GM21447 (cell line): ENCODE results near the gene TSPAN1.

Experiments used
- ATAC-seq: cut with Tn5 transposase; IDR thresholded peaks from one replicate; pipeline ENCODE4 v1.9.1; 2021; ENCODE audit not compliant: unreplicated experiment

TSPAN1 gene

DNA sequence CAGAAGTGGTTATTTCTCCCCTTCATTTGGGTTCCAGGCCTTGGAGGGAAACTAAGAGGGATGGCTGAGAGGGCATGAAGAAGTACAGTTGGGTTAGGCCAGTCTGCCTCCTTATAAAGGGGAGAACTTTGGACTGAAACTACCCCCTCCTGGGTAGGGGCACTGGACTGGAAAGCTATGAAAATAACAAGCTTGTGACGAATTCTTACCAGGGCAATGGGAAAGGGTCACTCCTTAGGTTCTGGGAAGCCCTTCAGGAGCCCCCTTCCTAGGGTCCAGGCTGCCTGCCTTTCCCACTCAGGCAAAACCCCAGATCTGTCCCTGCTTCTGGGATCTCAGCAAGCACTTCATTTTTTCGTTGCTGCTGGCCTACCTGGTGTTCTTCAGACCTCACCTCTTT is 11.2 kb downstream of the TSPAN1 start:
- ATAC-seq, result no peak

DNA sequence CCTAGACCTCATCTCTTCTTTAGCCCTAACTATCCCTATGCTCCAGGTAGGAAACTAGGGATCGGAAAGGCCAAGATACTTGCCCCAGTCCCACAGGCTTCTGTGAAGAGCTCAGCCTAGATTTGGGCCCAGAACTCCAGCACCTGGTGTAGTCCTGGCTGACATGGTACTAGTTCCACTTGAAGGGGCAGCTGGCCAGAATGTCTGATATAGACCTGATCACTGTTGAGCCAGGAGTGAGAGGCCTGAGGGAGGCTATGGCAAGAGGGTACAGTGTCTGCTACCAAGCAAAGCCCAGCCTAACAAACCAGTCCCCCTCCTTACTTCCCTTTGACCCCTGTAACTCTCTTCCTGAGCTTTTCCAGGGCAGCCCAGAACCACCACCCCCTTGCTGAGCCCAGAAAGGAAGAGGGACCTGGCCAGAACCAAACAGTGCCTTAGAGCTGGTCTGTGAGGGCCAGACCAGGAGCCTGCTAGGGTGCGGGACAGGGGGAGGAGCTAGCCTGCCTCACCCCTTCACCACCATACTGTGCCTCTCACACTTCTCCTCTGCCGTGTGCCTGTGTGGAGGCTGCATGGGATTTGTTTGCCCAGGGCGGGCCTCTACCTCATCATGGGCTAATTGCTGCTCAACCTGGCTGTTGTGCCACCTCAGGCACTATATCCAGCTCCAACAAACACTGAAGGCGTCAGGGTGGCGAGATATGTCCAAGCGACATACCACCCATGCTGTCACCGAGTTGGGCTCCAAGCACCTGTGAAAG is 12.4 kb downstream of the TSPAN1 start:
- ATAC-seq, result no peak

DNA sequence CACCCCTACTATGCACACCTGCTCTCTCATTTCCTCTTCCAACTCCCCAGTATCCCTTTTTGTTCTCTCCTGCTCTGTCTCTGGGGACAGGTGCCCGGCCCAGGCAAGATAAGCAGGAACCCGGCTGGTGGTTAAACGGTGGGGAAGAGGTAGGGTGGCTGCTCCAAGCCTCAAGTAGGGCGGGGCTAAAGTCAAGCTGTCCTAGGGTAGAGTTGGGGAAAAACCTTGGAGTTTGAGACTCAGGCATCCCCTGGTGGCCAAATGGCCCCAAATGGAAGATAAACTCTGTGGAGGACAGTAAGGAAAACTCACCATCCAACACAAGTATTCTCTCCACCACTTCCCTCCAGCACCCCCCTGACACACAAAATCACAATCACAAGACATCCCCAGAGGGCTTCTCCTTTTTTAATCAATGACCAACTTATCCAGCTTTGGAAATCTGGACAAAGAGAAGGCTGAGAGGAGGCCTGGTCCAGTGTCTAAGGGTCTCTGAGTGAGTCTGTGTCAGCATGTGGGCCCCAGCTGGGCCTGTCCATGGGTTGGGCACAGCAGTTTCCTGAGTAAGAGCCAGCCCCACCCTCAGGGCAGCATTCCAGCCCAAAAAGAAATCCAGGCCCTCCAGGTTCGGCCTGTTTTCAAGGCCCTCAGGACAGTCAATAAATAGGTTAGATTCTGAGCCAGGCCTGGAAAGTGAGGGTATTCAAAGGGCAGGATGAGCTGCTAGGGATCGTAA is 13.6 kb downstream of the TSPAN1 start:
- ATAC-seq, result no peak

DNA sequence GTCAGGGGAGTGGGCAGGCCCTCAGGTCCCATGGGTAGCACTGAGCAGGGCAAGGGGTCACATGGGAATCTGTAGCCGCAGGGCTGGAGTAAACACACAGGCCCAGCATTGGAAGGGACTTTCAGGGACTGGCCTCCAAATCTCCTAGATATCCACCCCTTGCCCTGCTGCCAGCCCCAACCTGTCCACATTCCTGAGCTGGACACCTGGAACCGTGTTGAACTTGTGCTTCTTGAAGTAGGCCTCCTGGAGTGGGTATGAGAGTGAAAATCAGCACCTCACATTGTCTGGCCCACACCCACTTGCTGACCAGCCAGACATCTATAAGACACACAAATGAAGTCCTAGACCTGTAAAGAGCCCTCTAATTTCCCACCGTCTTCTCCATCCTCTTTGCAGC is 15.7 kb downstream of the TSPAN1 start:
- no peak for ATAC-seq

DNA sequence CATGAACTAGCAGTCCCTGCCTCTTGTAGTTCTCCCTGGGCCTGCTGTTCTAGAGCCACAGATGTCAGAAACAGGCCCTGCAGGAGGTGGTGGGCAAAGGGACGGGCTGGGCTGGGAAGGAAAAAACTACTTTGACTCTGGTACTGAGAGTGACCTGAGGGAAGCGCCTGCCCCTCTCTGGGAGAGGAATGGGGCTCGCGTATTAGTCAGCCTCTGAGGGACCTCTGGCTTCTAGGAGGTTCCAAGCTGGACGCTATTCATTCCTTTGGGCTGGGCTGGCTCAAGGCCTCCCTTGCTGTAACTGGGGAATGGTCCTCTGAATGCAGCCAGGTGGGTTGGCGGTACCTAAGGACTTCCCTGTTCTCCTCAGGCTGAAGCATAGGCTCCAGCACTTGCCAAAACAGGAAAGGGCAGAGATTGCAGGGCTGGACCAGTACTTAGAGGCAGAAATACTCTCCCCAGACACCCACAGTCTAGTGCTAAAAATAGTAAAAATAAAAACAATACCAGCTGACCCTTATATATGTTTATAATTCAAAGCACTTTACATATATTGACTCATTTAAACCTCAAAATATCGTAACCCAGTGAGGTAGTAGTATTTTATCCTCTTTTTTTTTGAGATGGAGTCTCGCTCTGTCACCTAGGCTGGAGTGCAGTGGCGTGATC is 16.3 kb downstream of the TSPAN1 start:
- no peak for ATAC-seq

DNA sequence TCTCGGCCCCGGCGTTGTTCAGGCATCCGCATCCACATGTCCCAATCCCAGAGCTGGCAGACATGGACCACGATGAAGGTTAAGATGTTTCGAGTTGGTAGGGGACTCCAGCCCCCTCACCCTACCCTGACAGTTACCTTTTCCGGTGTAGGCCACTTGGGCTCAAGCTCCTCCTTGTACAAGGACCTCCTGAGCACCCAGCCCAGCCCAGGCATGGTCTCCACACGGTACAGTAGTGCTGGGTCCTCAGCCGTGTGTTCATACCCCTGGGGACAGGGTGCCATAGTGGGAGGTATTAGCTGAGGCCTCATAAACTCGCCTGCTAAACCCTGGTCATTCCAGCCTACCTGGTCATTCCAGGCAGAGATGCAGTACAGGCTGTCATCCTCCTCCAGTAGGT is 17.3 kb downstream of the TSPAN1 start:
- no peak for ATAC-seq

DNA sequence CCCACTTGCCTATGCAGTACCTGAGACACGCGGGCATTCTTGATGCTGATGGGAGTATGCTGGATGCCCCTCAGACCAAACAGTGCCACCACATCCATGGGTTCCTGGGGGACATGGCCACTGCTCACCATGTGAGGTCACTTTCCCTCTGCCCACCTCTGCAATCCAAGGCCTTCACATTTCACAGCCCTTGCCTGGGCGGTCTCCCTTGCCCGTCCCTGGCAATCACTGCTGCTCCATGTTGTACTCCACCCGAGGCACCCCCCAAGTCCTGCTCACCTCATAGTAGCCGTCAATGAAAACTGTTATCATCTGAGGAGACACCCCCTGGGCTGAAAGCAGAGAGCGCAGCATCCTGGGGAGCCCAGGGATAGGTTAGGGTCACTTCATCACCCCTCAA is 18.4 kb downstream of the TSPAN1 start:
- no peak for ATAC-seq

DNA sequence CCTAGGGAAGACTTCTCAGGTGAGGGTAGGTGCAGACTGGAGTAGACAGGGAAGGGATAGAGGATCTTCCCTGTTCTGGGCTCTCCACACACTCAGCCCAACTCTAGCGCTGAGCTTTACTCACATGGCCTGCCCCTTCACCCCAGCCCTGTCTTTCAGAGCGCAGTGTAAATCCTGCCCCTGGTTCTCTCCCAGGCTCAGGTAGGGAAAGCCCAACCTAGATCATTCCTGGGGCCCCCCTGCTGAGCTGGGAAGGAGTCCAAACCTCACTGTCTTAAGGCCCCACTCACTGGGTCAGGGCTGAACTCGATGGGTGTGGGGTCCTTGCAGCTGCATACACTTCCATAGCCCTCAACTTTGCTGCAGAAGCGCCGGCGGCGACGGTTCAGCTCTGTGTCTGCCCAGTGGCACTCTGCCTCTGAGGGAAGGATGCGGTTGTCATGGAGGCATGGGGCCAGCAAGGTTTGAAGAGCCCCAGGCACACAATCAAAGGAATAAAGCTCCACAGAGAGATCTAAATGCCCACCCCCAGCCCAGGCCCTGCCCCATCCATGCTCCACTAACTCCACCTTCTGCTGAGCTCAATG is 19.2 kb downstream of the TSPAN1 start:
- ATAC-seq, result no peak

DNA sequence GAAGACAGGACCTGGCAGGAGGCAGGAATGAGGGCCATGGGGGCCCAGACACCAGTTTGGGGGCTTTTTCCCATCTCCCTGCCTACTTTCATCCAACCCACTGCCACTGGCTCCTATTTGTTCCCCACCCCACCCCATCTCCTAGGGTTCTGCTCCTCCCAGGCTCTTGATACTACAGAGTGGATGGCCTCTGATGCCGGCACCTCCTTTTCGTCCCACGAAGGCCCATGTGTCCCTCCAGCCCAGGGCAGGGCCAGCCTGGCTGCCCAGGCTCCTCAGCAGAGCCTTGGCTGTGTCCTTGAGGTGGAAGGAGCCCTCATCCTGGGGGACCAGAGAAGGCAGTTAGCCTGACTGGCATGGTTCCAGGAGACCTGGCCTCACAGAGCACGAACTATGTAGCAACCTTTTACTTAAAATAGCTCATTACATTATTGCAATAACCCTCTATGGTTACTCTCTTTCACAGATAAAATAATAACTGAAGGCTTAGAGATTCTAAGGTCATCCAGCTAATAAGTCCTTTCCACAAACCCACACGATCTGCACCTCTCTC is 19.8 kb downstream of the TSPAN1 start:
- ATAC-seq, result no peak

DNA sequence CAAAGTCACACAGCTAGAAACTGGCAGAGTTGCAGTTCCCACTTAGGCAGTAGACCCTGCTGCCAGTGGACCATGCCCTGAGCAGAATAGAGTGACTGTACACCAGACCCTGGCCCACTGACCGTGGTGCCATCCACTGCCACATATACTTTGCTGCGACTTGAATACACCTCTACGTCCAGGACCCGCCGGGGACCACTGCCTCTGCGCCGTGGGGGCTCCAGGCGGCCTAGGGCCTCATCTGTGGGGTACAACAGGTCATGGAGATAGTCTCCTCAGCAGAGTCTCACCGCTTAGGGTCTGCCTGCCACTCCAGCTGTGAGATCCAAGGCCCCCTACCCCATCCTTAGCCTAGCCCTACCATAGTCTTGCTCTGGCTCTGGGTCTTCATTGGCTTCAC is 21.7 kb downstream of the TSPAN1 start:
- no peak for ATAC-seq

DNA sequence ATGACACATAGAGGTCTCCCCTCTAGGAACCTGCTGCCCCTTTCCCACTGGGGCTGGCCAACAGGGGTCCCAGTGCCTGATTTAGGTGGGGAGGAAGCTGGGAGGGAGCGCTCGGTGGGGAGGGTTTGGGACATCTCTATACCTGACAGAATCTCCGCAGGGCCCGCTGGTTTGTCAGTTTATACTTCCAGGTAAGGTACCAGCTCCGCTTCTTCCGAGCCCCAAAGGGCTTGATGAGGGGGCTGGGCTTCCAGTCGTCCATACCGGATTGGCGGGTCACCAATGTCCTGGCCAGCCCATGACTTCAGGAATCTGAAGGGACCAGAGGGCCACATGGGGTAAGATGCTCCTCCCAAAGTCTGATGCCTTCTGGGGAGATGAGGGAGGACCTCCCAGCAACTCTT is 22.7 kb downstream of the TSPAN1 start:
- ATAC-seq, result no peak

DNA sequence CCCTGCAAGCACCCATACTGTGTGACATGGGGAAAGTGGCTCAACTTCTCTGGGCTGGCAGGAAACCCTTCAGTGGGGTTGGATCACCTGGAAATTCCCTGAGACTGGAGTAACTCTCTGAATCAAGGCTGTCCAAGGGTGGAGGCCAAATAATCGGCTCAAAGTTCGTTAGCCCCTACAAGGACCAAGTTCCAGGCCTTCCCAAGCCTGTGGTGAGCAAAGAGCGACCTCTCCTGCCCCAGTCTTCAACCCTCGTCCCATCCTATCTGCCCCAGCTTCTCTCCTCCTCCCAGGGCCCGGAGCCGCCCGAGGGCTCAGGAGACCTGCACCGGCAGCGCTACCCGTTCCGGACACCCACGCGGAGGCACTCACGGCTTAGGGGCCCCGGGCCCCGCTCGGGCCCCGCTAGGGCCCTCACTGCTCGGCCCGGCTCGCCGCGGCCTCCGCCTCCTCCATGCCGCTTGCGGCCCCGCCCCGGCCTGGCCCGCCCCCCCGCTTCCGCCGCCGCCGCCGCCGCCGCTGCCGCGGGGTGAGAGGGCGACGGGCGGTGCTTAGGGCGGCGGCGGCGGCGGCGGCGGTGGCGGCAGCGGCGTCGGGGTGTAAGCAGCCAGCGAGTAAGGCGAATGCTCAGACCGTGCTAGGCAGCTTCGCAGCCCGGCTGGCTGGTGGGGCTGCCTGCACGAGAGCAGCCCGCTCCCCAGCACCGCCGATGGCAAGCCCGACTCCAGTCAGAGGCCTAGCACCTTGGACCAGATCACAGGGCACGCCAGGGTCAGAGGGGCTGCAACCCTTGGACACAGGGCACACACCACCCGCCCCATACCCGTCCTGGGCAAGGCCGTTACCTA is 23.3 kb downstream of the TSPAN1 start, which contains the start of gene POMGNT1:
POMGNT1 (minus strand) TSS at position 471 of the 848 bp plus-strand sequence. CDS start 613 bp downstream, outside the sequence.
- ATAC-seq, result peak; percentile 78

DNA sequence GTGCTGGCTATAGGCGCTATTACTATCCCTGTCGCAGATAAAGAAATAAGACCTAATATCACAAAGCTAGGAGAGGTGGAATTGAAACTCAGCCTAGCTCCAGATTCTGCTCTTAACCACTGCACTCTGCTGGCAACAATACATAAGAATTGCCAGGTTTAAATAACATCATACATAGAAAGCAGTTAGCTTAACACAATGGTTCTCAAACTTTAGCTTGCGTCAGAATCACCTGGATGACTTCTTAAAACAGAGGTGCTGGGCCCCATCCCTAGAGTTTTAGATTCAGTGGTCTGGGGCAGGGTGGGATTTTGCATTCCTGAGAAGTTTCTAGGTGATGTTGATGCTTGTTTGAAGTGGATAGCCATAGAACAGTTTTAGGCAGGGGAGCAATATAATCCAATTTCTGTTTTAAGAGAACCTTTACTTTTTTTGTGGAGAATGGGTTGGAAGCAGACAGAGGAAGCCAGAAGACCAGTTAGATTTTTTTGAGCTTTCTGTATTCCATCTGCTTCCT is 24.4 kb downstream of the TSPAN1 start:
- ATAC-seq, result no peak

DNA sequence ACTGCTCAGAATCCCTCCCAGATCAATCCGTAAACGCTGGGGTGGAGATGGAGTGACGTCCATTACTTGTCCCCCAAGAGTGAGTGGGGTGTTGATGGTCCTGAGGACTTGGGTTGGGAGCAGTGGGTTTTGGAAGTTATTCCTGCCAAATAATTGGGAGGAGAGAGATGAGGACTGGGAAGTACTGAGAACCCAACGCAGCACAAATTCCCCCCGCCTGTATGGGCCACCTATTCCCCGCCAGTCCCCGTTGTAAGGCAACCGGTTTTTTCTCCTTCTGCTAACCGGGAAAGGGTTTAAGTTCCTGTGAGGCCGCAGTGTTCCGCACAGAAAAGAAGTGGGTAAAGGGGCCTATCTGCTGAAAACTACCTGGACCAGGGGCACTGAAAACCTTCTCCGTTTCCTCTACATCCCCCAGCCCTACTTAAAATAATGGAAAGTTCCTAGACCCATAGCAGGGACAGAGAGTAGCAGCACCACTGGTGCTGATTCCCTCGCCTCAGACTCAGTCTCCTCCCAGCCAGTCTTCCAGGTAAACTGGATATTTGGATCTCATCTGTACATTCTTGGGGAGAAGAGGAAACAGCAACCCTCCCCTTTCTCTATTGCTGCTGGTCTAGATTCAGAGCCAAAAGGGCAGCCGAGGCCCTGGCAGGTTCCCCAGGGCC is 29.0 kb downstream of the TSPAN1 start:
- ATAC-seq, result no peak

DNA sequence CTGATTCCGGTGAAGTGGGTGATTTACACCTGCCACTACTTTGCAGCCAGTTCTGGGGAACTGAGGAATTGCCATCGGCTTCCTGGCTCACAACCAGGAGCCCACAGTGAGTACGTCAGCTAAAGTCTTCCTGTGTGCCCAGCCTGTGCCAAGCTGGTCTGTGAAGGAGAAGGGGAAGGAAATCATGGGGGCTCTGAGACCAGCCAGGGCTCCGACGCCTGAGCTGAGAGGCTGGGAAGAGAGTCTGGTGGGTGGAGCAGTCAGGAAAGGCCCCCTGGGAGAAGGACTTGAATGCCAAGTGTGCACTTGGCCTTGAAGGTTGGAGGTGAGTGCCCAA is 29.5 kb downstream of the TSPAN1 start:
- no peak for ATAC-seq

DNA sequence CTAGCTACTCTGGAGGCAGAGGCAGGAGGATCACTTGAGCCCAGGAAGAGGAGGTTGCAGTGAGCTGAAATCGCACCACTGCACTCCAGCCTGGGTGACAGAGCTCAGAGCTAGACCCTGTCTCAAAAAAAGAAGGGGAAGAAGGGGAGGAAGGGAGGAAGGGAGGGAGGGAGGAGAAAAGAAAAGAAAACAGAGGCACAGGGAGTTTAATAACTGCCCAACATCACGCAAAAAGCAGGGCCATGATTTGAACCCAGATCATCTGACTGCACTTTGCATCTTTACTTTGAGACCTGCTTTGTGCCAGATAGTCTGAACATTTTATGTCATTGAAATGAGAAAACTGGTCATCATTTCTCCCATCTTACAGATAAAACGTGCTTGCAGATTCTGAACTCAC is 30.3 kb downstream of the TSPAN1 start:
- no peak for ATAC-seq

DNA sequence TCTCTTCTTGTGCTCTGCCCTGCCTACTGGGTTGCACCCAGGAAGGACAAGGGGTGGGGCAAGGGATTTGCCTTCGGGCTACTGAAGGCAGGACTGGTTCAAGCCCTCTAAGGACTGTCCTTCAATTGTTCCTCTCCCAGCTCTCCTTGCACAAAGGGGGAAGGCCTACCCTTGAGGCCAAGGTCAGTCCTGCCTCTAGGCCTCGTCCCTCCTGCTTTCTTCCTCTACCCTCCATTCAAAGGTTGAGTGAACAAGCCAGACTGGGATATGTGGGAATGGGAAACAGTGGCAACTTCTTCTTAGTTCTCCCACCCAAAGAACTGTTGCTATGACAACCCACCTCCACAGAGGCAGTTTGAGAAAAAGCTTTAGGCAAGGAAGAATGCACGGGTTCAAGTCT is 30.9 kb downstream of the TSPAN1 start:
- ATAC-seq, result no peak

DNA sequence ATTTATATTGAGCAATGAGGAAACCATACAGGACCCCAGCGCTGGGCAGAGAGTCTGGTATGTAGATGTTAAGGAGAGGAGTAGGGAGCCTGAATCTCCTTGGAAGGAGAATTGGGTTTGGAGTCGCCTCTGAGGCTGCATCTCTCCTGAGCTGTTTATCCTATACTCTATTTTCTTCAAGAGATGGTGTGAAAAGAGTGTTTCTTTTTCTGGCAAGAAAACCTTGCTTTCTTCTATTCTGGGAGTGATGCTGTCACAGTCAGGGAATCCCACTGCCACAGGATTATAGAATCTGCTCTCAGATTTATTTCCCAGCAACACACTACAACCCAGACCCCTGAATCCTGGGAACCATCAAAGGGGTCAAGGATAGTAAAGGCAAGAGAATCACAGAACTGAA is 31.5 kb downstream of the TSPAN1 start:
- ATAC-seq, result no peak

DNA sequence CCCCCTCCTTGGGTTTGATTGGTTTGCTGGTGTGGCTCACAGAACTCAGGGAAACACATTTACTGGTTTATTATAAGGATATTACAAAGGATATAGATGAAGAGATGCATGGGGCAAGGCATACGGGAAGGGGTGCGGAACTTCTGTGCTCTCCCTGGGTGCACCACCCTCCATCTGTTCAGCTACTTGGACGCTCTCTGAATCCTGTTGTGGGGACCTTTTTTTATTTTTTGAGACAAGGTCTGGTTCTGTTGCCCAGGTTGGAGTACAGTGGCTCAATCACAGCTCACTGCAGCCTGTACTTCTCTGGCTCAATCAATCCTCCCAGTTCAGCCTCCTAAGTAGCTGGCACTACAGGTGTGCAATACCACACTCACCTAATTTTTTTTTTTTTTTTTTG is 35.7 kb downstream of the TSPAN1 start:
- ATAC-seq, result no peak

DNA sequence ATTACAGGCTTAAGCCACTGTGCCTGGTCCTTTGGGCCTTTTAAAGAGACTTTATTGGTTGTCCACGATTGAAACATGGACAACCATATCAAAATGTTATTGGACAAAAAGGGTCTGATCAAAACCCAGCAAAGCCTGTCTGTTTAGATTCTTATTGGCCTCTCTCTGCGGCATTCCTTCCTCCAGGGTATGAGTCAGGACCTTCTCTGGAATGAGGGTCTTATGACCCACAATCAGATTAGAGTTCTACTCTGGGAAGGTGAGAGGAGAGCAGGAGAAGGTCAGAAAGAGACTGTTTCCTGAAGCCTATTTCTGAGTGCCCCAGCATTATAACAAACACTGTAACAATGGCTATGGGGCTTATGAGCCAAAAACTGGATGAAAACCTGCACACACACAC is 36.2 kb downstream of the TSPAN1 start:
- no peak for ATAC-seq
